OCI-M1 (cell line): ENCODE measurements around the gene FALEC.

Experiments used
- DNase-seq: peaks from one replicate; lab custom pipeline; 2025; lab: John Stamatoyannopoulos, UW

FALEC gene

DNA sequence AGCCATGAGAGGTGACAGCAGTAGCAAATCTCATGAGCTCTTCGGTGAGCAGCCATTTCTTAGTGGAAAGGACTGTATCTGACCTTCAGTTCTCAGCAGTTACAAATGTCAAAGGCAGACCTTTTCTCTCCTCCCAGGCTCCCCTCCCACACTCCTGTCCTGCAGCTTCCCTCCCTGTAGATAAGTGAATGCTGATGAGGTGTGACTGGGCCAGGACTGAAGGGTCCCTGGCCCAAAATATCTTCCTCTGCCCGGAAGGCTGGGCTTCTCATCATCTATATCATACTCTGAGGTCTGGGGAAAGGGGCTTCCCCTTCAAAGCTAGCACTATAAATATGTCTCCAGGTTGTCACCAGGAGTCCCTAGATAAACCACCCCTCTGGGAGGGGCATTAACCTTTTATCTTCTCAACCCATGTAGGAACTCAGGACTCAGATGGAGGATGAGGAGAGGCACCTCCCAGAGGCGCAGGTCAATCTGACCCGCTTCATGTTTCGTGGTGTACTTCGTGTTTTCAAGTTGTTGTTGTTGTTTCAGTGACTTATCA is 30.0 kb downstream of the FALEC start:
- peak; percentile 59 for DNase-seq

DNA sequence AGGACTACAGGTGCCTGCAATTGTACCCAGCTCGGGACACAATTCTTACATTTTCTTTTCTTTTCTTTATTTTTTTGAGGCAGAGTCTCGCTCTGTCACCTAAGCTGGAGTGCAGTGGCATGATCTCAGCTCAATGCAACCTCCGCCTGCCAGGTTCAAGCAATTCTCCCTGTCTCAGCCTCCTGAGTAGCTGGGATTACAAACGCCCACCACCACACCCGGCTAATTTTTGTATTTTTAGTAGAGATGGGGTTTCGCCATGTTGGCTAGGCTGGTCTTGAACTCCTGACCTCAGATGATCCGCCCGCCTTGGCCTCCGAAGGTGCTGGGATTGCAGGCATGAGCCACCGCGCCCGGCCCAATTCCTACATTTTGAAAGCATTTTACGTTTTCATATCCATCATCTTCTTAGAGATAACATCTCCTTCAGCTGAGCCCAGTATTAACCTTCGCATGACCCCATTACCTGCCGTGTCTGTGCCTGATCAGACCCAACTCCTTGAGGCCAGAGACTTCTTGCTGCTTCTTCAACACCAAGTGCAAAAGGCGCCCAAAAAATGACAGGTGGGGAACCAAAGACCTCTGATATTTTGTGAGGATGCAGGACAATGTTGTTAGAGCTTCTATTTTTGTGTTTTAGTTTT is 30.9 kb downstream of the FALEC start:
- no peak for DNase-seq

DNA sequence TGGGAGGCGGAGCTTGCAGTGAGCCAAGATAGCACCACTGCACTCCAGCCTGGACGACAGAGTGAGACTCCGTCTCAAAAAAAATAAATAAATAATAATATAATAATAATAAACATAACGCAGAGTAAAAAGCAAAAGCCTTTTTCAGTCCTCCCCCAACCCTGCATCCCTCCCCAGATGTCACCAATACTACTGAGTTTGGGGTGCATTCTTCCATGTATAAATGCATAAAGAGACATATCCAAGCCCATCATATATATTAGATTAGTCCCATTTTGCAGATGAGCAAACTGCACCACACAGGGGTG is 32.7 kb downstream of the FALEC start:
- no peak for DNase-seq

DNA sequence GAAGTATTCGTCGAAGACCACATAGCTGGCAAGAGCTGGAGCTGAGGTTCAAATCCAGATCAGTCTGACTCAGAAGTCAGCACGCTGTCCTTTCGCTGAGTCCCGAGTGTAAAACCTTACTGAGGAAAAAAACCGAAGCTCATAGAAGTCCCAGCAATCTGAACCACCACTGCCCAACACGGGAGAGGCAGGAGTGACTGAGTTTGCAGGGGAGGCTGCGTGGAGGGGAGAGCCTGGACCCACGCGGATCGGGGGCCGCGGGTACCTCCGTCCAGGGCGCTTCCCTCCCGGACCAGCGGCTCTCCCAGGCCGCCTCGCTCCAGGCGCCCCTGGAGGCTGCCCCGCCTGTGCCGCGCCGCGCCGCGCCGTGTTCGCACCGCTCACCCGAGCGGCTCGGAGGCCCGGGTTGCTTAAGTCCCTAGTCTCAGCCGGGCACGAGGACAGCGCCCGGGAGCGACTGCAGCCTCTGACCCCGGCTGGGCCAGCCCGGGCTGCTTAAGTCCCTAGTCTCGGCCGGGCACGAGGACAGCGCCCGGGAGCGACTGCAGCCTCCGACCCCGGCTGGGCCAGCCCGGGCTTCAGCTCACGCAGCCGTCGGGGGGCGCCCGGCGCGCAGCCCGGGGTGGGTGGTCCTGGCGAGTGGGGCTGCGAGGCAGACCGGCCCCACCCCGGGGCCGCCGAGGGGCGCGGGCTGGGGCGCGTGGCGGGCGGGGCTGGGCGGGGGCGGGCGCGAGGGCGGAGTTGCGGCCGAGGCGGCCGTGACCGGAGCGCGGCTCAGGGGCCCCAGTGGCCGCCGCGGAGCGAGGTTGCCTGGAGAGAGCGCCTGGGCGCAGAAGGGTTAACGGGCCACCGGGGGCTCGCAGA is 33.3 kb downstream of the FALEC start, which contains the start of gene ADAMTSL4:
ADAMTSL4 (plus strand) TSS at position 777 of the 864 bp plus-strand sequence. CDS start 2,881 bp downstream, outside the sequence.
- DNase-seq = peak; percentile 86

- no peak for DNase-seq
Observed at GRCh38 chr1:150549496-150550221, 34.1 kb downstream of the FALEC start.

DNA sequence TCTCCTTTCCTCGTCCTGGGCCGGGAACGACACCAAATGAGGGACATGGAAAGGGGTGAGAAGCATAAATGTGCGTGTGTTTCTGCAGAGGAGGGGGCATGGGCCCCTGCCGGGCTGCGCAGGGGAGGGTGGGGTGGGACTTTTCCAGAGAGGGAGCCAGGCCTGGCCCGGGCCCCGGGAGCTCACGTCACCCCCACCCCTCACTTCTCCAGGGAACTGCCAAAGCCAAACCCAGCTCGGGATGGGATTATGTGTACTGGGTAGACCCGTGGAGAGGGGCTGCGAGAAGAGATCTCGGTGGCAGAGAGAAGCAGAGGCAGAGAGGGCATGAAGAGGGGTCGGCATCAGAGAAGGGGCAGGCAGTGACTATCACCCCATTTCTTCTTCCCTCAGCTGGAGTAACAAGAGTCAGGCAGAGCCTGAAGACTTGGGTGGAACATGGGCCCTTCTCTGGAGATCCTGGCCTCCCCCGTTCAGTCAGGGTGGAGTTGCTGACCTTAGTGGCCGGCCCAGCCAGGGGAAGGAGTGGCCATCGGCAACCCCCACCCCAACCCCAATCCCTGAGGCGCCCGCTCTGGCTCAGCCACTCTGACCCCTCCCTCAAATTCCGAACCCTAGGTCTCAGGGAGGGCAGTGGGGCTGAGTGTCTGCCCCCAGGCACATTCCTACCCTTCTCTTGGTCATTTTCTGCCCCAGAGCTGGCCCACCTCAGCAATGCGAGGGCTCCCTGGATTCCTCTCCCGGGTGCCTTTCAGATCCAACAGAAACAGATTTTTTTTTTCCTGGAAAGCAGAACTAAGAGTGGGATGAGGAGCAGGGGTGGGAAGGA is 34.9 kb downstream of the FALEC start:
- no peak for DNase-seq

GRCh38 chr1:150551051-150551783 is 35.7 kb downstream of the FALEC start:
- no peak for DNase-seq

- no peak for DNase-seq
Observed at GRCh38 chr1:150551784-150552127, 36.2 kb downstream of the FALEC start.

DNA sequence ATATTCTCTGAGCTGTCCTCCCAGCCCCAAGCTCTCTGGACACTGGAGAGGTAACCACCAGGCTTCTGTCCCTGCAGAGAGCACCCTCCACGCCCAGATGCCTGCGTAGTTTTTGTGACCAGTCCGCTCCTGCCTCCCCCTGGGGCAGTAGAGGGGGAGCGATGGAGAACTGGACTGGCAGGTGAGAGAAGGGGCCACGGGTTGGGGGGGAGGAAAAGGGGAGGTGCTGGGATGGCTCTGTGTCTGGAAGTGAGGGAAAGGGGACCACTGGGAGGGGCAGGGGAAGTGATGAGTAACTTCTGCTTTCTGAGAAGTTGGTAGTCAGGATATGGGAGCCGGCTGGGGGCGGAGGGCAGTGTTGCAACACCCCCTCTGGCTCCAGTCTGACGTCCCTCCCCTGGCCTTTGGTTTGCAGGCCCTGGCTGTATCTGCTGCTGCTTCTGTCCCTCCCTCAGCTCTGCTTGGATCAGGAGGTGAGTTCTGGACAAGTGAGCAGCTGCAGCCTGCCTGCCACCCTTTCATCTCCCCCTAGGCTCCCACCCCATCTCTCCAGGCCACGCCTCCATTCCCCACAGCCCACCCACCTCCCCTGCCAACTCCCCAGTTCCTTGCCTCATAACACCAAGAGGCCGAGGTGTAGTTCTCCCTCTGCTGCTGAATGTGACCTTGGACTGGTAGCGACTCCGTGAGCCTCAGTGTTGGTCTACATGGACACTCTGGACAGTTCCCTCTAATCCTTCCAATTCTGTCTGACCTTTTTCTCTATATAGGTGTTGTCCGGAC is 36.8 kb downstream of the FALEC start:
- DNase-seq = peak; percentile 98

GRCh38 chr1:150552911-150553289 is 37.3 kb downstream of the FALEC start:
- DNase-seq = no peak

- DNase-seq = no peak
Observed at GRCh38 chr1:150553392-150554085, 38.0 kb downstream of the FALEC start.

GRCh38 chr1:150554086-150554452 is 38.5 kb downstream of the FALEC start:
- no peak for DNase-seq

GRCh38 chr1:150555198-150555970 is 39.8 kb downstream of the FALEC start:
- no peak for DNase-seq

DNA sequence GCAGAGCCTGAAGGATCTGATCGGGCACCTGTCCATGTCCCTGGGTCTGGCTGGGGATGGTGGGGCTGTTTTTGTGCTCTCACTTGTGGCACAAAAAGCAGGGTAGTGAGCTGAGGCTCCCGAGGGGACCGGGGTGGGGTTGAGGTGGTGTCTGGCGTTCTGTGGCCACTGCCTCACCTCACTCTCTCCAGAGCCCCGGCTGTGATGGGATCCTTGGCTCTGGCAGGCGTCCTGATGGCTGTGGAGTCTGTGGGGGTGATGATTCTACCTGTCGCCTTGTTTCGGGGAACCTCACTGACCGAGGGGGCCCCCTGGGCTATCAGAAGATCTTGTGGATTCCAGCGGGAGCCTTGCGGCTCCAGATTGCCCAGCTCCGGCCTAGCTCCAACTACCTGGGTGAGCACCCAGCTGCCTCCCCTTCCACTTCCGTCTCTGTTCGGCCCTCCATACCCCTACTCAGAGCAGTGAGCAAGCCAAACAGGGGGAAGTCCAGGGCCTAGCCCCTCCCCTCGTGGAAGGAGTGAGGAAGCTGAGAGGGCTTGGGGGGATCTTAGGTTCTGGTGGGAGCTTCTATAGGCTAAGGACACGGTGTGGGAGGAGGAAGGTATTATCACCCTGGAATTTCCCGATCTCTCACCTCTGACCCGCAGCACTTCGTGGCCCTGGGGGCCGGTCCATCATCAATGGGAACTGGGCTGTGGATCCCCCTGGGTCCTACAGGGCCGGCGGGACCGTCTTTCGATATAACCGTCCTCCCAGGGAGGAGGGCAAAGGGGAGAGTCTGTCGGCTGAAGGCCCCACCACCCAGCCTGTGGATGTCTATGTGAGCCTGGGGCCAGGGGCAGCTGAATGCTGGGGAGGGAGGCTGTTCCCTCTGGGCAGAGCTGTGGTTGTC is 40.7 kb downstream of the FALEC start:
- DNase-seq = no peak

DNA sequence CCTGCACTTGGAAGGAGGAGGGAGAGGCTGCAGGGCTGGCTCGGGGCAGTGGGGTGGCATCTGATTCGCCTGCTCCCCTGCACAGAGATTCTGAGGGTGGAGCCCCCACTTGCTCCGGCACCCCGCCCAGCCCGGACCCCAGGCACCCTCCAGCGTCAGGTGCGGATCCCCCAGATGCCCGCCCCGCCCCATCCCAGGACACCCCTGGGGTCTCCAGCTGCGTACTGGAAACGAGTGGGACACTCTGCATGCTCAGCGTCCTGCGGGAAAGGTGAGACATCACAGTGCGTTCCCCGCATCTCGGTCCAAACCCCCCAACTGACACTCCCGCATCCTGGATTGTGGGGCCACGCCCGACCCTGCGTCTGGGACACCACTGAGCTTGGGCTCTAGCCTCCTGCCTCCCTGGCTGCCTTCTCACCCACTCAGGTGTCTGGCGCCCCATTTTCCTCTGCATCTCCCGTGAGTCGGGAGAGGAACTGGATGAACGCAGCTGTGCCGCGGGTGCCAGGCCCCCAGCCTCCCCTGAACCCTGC is 41.6 kb downstream of the FALEC start:
- no peak for DNase-seq

GRCh38 chr1:150557813-150558212 is 42.3 kb downstream of the FALEC start:
- no peak for DNase-seq

GRCh38 chr1:150558303-150558704 is 42.8 kb downstream of the FALEC start:
- DNase-seq = no peak
